NCI-H82 treated with DMSO at 0.1 percent for 48 hours (cell line): Measurements from ENCODE around the gene VSIG4.
"Not testable (repeated sequence)": the region's sequence is repeated elsewhere in the genome, so short reads cannot be mapped to it uniquely, and the experiment has no call there.

Experiments used
- DNase-seq: peaks from one replicate; lab custom pipeline; 2025; ENCODE audit not compliant: unreplicated experiment; lab: John Stamatoyannopoulos, UW

The VSIG4 gene

DNA sequence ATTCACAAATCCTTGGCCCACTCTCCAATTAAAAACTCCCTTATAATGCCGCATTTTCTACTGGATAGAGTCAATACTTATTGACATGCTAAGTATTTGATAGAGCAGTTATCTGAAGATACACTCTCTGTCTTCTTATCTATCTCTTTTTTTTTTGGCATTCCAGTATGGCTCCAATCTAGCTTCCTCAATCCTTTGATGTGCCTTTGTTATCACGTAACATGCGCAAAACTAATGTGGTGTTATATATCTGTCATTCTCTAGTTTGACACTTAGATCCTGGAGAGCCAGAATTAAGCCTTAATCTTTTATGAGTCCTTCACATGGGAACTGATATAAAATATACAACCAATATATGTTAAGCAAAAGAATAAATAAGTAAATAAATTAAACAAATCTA lies 54.7 kb downstream of the VSIG4 start:
- no peak for DNase-seq

DNA sequence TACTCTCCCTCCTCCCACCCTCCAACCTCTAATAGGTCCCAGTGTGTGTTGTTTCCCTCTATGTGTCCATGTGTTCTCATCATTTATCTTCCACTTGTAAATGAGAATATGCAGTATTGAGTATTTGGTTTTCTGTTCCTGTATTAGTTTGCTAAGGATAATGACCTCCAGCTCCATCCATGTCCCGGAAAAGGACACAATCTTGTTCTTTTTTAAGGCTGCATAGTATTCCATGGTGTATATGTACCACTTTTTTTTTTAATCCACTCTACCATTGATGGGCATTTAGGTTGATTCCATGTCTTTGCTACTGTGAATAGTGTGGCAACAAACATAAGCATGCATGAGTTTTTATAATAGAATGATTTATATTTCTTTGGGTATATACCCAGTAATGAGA lies 62.7 kb downstream of the VSIG4 start:
- not testable (repeated sequence) for DNase-seq

DNA sequence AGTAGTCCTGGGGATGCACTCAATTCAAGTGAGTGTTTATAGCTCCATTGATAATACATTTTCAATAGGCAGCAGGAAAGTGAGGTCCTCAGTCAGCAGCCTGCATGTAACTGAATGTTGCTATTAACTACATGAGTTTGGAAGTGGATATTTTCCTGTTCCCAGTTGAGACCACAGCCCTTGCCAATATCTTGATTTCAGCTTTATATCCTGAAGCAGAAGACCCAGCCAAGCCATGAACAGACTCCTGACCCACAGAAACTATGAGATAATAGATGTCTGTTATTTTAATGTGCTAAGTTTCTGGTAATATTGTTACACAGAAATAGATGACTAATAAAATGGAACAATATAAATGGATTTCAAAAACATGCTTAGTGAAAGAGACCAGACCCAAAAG lies 63.7 kb downstream of the VSIG4 start:
- no peak for DNase-seq

DNA sequence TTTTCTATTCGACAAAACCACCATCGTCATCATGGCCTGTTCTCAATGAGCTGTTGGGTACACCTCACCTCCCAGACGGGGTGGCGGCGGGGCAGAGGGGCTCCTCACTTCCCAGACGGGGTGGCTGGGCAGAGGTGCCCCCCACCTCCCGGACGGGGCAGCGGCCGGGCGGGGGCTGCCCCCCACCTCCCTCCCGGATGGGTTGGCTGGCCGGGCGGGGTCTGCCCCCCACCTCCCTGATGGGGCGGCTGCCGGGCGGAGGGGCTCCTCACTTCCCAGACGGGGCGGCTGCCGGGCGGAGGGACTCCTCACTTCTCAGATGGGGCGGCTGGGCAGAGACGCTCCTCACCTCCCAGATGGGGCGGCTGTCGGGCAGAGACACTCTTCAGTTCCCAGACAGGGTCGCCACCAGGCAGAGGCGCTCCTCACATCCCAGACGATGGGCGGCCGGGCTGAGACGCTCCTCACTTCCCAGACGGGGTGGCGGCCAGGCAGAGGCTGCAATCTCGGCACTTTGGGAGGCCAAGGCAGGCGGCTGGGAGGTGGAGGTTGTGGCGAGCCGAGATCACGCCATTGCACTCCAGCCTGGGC lies 64.6 kb downstream of the VSIG4 start:
- not testable (repeated sequence) for DNase-seq
